ENCODE data around the gene DISC1.

Gene DISC1

DNA sequence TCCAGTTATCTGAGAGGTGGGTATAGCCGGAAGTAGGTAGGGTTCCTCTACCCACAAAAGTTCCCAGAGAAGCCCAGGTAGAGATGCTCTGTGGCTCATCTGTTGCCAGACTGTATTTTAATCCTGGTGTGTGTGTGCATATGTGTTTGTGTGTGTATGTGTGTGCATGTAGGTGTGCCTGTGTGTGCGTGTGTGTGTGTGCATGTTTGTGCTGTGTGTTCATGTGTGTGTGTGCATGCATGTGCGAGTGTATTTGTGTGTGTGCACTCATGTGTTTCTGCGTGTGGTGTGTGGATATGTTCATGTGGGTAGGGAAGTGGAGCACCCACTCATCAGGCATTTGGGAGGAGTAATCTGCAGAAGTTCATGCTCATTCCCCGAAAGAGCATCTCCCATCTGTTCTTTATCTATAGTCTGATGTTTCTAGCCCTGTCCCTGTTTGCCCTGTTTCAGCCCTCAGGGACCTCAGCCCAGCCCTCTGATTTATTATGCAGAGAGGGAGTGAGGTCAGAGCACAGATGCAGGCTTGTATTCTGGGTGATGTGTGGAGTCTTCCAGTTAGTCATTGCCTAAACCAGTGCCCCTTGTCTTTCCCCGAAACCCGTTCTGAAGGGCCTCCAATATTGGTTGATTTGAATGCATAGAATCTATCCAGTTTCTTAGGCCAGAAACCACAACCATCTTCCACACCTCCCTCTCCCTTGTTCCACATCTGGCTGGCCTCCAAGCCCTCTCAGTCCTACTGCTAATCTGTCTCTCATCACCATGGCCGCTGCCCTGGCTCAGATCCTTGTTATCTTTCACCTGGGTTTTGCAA lies 69.1 kb downstream of the DISC1 start:
- TF ChIP-seq, protein P1, sequence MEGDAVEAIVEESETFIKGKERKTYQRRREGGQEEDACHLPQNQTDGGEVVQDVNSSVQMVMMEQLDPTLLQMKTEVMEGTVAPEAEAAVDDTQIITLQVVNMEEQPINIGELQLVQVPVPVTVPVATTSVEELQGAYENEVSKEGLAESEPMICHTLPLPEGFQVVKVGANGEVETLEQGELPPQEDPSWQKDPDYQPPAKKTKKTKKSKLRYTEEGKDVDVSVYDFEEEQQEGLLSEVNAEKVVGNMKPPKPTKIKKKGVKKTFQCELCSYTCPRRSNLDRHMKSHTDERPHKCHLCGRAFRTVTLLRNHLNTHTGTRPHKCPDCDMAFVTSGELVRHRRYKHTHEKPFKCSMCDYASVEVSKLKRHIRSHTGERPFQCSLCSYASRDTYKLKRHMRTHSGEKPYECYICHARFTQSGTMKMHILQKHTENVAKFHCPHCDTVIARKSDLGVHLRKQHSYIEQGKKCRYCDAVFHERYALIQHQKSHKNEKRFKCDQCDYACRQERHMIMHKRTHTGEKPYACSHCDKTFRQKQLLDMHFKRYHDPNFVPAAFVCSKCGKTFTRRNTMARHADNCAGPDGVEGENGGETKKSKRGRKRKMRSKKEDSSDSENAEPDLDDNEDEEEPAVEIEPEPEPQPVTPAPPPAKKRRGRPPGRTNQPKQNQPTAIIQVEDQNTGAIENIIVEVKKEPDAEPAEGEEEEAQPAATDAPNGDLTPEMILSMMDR (IDR thresholded peaks at IDR 0.05): no peak

GRCh38 chr1:231699784-231700183 lies 73.2 kb downstream of the DISC1 start:
- TF ChIP-seq, protein P1 (IDR thresholded peaks at IDR 0.05): no peak

DNA sequence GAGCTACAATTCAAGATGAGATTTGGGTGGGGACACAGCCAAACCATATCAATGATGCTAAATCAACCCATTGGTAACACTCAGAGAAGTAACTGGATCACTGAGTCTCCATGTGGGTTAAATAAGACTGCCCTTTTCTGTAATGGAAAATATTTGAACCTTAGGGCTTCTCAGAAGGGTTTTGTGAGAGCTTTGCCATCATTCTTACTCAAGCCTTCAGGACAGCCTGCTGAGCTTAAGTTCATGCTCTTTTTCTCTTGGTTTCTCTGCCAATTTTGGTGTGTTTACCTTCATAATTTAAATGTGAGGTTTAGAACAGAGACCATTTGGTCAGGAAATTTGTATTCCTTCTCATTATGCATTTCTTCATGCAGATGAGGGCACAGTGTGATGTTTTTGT lies 74.7 kb downstream of the DISC1 start:
- TF ChIP-seq, protein P1 (IDR thresholded peaks at IDR 0.05): no peak

DNA sequence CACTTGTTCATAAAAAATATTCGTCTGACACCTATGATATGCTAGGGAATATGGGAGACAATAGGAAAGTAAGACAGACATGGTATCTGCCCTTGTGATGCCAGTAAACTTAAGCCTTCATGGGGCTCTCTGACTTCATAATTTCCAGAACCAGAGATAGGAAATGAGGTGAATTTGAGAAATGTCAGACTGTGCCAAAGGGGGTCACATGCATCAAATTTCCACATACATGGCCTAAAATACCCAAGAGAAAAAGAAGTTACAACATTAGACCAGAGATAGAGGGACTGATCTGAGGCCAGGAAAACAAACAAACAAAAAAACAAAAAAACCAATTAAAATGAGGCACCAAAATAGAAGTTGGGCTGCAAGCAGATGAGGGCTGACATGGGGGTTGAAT lies 75.7 kb downstream of the DISC1 start:
- TF ChIP-seq, protein P1 (IDR thresholded peaks at IDR 0.05): no peak

DNA sequence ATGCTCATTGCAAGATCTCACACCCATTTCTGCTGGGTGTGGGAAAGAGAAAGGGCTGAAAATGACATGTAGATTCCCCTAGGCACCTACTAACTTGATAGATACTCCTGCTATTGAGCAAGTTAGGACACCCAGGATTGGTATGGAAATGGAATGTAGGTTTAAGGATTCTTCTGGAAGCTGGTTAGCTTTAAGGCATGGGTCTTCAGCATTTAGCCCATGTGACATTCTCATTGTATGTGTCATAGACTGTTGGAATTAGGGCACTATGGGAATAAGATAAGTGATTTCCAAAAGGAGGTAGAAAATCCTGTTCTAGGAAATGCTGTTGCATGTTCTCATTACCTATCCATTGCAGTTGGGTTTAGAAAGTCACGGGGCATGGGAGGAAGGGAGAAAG lies 76.2 kb downstream of the DISC1 start:
- TF ChIP-seq, protein P1 (IDR thresholded peaks at IDR 0.05): no peak

DNA sequence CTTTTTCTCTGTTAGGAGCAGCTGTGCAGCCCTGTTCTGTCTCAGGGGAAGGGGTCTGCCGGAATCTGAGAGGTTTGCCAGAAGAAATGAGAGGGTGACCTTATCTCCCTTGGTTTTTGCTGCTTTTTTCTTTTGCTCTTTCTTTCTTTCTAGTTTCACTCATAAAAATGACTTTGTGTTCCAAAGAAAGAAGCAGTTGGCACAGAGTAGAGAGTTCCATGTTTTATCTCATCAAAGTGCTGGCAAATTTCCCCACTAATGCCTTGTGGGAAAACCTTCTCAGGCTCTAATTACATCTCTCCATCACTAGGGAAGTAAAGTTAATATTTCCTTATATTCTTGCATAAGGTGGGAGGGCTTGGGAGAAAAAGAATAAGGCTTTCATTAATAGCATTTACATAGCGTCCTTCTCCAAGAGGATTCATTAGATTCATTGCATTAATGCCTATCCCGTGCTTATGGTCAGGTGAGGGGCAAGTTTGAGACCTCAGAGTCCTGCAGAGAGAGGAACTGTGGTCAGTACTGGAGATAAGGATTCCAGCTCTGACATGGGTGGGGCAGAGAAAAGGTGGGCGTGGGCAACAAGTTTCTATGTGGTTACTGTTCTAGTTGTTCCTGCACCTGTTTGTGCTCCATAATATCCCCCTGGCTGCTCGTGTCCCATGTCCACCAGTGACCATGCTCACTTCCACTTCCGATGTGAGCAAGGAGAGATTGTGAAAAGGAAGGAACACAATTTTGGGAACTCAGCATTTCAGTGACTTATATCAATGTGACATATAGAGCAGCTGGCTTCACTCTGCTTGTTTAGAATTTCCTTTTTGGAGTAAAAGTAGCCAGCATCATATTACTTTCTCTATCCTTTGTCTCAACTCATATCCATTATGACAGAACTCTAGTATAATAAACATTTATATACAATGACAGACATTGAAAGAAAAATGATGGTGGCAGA lies 79.5 kb downstream of the DISC1 start:
- TF ChIP-seq, protein P1 (IDR thresholded peaks at IDR 0.05): no peak

DNA sequence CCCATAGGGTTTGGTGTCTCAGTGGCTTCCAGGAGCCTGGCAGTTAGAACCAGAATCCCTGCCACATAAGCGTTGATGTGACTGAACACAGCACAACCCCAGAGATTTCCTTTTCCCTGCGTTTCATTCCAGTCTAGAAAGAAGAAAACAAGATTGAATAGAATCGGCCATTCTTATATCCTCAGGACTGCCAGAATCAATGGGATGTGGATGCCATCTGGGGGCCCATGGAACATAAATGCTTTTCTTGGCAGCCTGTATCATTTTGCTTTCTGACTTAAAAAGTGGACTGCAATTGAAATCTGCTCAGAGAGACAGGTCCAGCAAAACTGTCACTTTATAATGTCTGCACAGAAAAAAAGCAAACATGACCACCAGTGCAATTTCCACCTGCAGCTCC lies 80.3 kb downstream of the DISC1 start:
- TF ChIP-seq, protein P1 (IDR thresholded peaks at IDR 0.05): no peak

All from LNCAP (cell line).